Measurements from ENCODE around the gene EXOC1. TPM values are rescaled to one million over a fixed set of nuclear protein-coding genes. Genes with fewer than 3 reads are reported as not detected.

Gene EXOC1
- total RNA-seq, 1 donor from 2014 or later: 52.0 TPM

- no peak overlapping the region for H2AFZ ChIP-seq (replicated peaks)
- no peaks in the 10 kb centered on the region for H3K79me2 ChIP-seq (ENCODE audit: low read depth)
- H3K36me3 Mint-ChIP-seq: peaks cover 12% of the 10 kb centered on the region
- no peak for DNase-seq (ENCODE audit: low spot score)
- H3K9me3 Mint-ChIP-seq: no peaks in the 10 kb centered on the region
- no peak overlapping the region for H3K27ac ChIP-seq
- H3K27me3 ChIP-seq: no peaks in the 10 kb centered on the region
- no peak overlapping the region for H3K4me3 Mint-ChIP-seq
- TF ChIP-seq CTCF (IDR thresholded peaks at IDR 0.05) (no peak), EZH2 (IDR thresholded peaks at IDR 0.05) (no peak), EZH2phosphoT487 (IDR thresholded peaks at IDR 0.05) (no peak)
- no peak overlapping the region for H3K4me3 ChIP-seq
- H3K4me2 ChIP-seq: no peak overlapping the region
- no peaks in the 10 kb centered on the region for H3F3A ChIP-seq (ENCODE audit: low read depth)
- H3K4me1 ChIP-seq: no peaks in the 10 kb centered on the region
- no peaks in the 10 kb centered on the region for H4K20me1 ChIP-seq (ENCODE audit: low read depth)
- no peaks in the 10 kb centered on the region for H3K4me1 Mint-ChIP-seq
- peaks cover 10% of the 10 kb centered on the region for H3K36me3 ChIP-seq
- no peak overlapping the region for H3K9ac ChIP-seq
- no peaks in the 10 kb centered on the region for H3K9me3 ChIP-seq (ENCODE audit: low read depth)
- no peaks in the 10 kb centered on the region for H3K27me3 Mint-ChIP-seq (ENCODE audit: insufficient read depth, low read depth)
- no peak overlapping the region for H3K27ac Mint-ChIP-seq
Observed at GRCh38 chr4:55868581-55869090, 15.2 kb downstream of the EXOC1 start.

GRCh38 chr4:55871299-55871800 is 17.9 kb downstream of the EXOC1 start:
- Mint-ChIP-seq H3K4me3 (no peak overlapping the region), H3K27ac (no peak overlapping the region)

GRCh38 chr4:55874831-55875230 is 21.4 kb downstream of the EXOC1 start:
- Mint-ChIP-seq H3K4me3 (no peak overlapping the region), H3K4me1 (no peaks in the 10 kb centered on the region), H3K27me3 (ENCODE audit: insufficient read depth, low read depth) (no peaks in the 10 kb centered on the region), H3K9me3 (no peaks in the 10 kb centered on the region), H3K36me3 (peaks cover 18% of the 10 kb centered on the region), H3K27ac (no peak overlapping the region)
- TF ChIP-seq EZH2 (IDR thresholded peaks at IDR 0.05) (no peak), EZH2phosphoT487 (IDR thresholded peaks at IDR 0.05) (no peak), CTCF (IDR thresholded peaks at IDR 0.05) (no peak)
- Histone ChIP-seq H3K79me2 (ENCODE audit: low read depth) (no peaks in the 10 kb centered on the region), H3K4me2 (no peak overlapping the region), H3K4me1 (no peaks in the 10 kb centered on the region), H2AFZ (replicated peaks) (no peak overlapping the region), H3K36me3 (peaks cover 8% of the 10 kb centered on the region), H3K9me3 (ENCODE audit: low read depth) (no peaks in the 10 kb centered on the region), H4K20me1 (ENCODE audit: low read depth) (no peaks in the 10 kb centered on the region), H3K4me3 (no peak overlapping the region), H3K27me3 (no peaks in the 10 kb centered on the region), H3K9ac (no peak overlapping the region), H3K27ac (no peak overlapping the region), H3F3A (ENCODE audit: low read depth) (no peaks in the 10 kb centered on the region)
- DNase-seq (ENCODE audit: low spot score): no peak

More at GRCh38 chr4:55871299-55871800, 17.9 kb downstream of the EXOC1 start:
- H3K27me3 Mint-ChIP-seq (ENCODE audit: insufficient read depth, low read depth): no peaks in the 10 kb centered on the region
- H3K4me1 Mint-ChIP-seq: no peaks in the 10 kb centered on the region
- Histone ChIP-seq H3K4me3 (no peak overlapping the region), H3K79me2 (ENCODE audit: low read depth) (no peaks in the 10 kb centered on the region), H3K27ac (no peak overlapping the region), H4K20me1 (ENCODE audit: low read depth) (no peaks in the 10 kb centered on the region), H3K4me2 (no peak overlapping the region), H3K27me3 (no peaks in the 10 kb centered on the region), H3F3A (ENCODE audit: low read depth) (no peaks in the 10 kb centered on the region), H3K9me3 (ENCODE audit: low read depth) (no peaks in the 10 kb centered on the region), H3K4me1 (no peaks in the 10 kb centered on the region), H3K36me3 (peaks cover 12% of the 10 kb centered on the region), H2AFZ (replicated peaks) (no peak overlapping the region), H3K9ac (no peak overlapping the region)
- TF ChIP-seq EZH2 (IDR thresholded peaks at IDR 0.05): no peak
- TF ChIP-seq CTCF (IDR thresholded peaks at IDR 0.05): no peak
- TF ChIP-seq EZH2phosphoT487 (IDR thresholded peaks at IDR 0.05): no peak
- no peak for DNase-seq (ENCODE audit: low spot score)
- H3K36me3 Mint-ChIP-seq: peaks cover 12% of the 10 kb centered on the region
- no peaks in the 10 kb centered on the region for H3K9me3 Mint-ChIP-seq

All from neural progenitor cell (in vitro differentiated cells).